ENCODE results near the gene FBL. TPM values are rescaled to one million over a fixed set of nuclear protein-coding genes. Genes with fewer than 3 reads are reported as not detected.
A peak's percentile ranks its signal among the peaks of the same experiment; 100 is the strongest.
"Not testable (repeated sequence)": the region's sequence is repeated elsewhere in the genome, so short reads cannot be mapped to it uniquely, and the experiment has no call there.

The FBL gene
- total RNA-seq: 100 to 1,000 TPM in 1 of 2 donors, 10 to 100 TPM in 1; 52.7 to 103 TPM

- DNase-seq (ENCODE audit: low spot score) (peak; percentile 79), ATAC-seq (ENCODE audit: insufficient number of reproducible peaks, low FRiP score, low read depth) (peak; percentile 56)
- TF ChIP-seq CTCF (IDR thresholded peaks at IDR 0.05): no peak
- H3K9me3 ChIP-seq: no peaks in the 10 kb centered on the region
- H3K27ac ChIP-seq: peak within 1 kb of the TSS; percentile 88 to 92
- no peaks in the 10 kb centered on the region for H3K36me3 ChIP-seq
- H3K27me3 ChIP-seq (replicated peaks; ENCODE audit: insufficient read depth): no peaks in the 10 kb centered on the region
- H3K4me1 ChIP-seq (ENCODE audit: control insufficient read depth in 1 of 2, low read depth in 2 of 2): peaks cover 28 to 57% of the 10 kb centered on the region in 2 donors
- peak within 1 kb of the TSS; percentile 99 for H3K4me3 ChIP-seq
These were observed at the start of gene FBL for GRCh38 chr19:39845933-39846677. Gene FBL, minus strand, starts transcription at chr19:39846379. Its CDS starts 79 bp downstream, at chr19:39846300.

- ATAC-seq (ENCODE audit: insufficient number of reproducible peaks, low FRiP score, low read depth); H3K27ac ChIP-seq; H3K4me3 ChIP-seq; DNase-seq (ENCODE audit: low spot score); H3K27me3 ChIP-seq (replicated peaks; ENCODE audit: insufficient read depth); H3K9me3 ChIP-seq; H3K4me1 ChIP-seq (ENCODE audit: control insufficient read depth in 1 of 2, low read depth in 2 of 2); H3K36me3 ChIP-seq: not testable (repeated sequence)
These were observed 48.9 kb upstream of the FBL start for GRCh38 chr19:39895096-39895495.

- DNase-seq (ENCODE audit: low spot score); ATAC-seq (ENCODE audit: insufficient number of reproducible peaks, low FRiP score, low read depth); H3K9me3 ChIP-seq; H3K4me3 ChIP-seq; H3K36me3 ChIP-seq; H3K27ac ChIP-seq; H3K4me1 ChIP-seq (ENCODE audit: control insufficient read depth in 1 of 2, low read depth in 2 of 2); H3K27me3 ChIP-seq (replicated peaks; ENCODE audit: insufficient read depth): not testable (repeated sequence)
These were observed 48.0 kb upstream of the FBL start for GRCh38 chr19:39894236-39894606.

- H3K27me3 ChIP-seq (replicated peaks; ENCODE audit: insufficient read depth); H3K4me3 ChIP-seq; H3K9me3 ChIP-seq; DNase-seq (ENCODE audit: low spot score); ATAC-seq (ENCODE audit: insufficient number of reproducible peaks, low FRiP score, low read depth); H3K36me3 ChIP-seq; H3K27ac ChIP-seq; H3K4me1 ChIP-seq (ENCODE audit: control insufficient read depth in 1 of 2, low read depth in 2 of 2): not testable (repeated sequence)
These were observed 47.4 kb upstream of the FBL start for GRCh38 chr19:39893366-39894235.

GRCh38 chr19:39892506-39892902 is 46.3 kb upstream of the FBL start:
- H3K9me3 ChIP-seq; H3K27me3 ChIP-seq (replicated peaks; ENCODE audit: insufficient read depth); H3K4me1 ChIP-seq (ENCODE audit: control insufficient read depth in 1 of 2, low read depth in 2 of 2); ATAC-seq (ENCODE audit: insufficient number of reproducible peaks, low FRiP score, low read depth); DNase-seq (ENCODE audit: low spot score); H3K36me3 ChIP-seq; H3K4me3 ChIP-seq; H3K27ac ChIP-seq: not testable (repeated sequence)

GRCh38 chr19:39891660-39892505 is 45.7 kb upstream of the FBL start:
- not testable (repeated sequence) for H3K4me1 ChIP-seq (ENCODE audit: control insufficient read depth in 1 of 2, low read depth in 2 of 2)

GRCh38 chr19:39890755-39891551 is 44.8 kb upstream of the FBL start:
- Histone ChIP-seq H3K4me1 (ENCODE audit: control insufficient read depth in 1 of 2, low read depth in 2 of 2) (no peaks in the 10 kb centered on the region), H3K36me3 (no peaks in the 10 kb centered on the region), H3K27ac (no peak overlapping the region), H3K27me3 (replicated peaks; ENCODE audit: insufficient read depth) (no peaks in the 10 kb centered on the region), H3K9me3 (no peaks in the 10 kb centered on the region), H3K4me3 (no peak overlapping the region)
- ATAC-seq (ENCODE audit: insufficient number of reproducible peaks, low FRiP score, low read depth) (no peak), DNase-seq (ENCODE audit: low spot score) (no peak)
- TF ChIP-seq CTCF (IDR thresholded peaks at IDR 0.05): no peak

More at GRCh38 chr19:39891660-39892505, 45.7 kb upstream of the FBL start:
- H3K9me3 ChIP-seq; H3K36me3 ChIP-seq; H3K4me3 ChIP-seq; H3K27me3 ChIP-seq (replicated peaks; ENCODE audit: insufficient read depth); ATAC-seq (ENCODE audit: insufficient number of reproducible peaks, low FRiP score, low read depth); H3K27ac ChIP-seq; DNase-seq (ENCODE audit: low spot score): not testable (repeated sequence)

- not testable (repeated sequence) for H3K4me3 ChIP-seq; H3K36me3 ChIP-seq; H3K9me3 ChIP-seq; H3K27ac ChIP-seq; ATAC-seq (ENCODE audit: insufficient number of reproducible peaks, low FRiP score, low read depth); DNase-seq (ENCODE audit: low spot score); H3K27me3 ChIP-seq (replicated peaks; ENCODE audit: insufficient read depth); H3K4me1 ChIP-seq (ENCODE audit: control insufficient read depth in 1 of 2, low read depth in 2 of 2)
These were observed 43.9 kb upstream of the FBL start for GRCh38 chr19:39889872-39890754.
